Measurements from ENCODE around the gene PRSS1.

The PRSS1 gene

DNA sequence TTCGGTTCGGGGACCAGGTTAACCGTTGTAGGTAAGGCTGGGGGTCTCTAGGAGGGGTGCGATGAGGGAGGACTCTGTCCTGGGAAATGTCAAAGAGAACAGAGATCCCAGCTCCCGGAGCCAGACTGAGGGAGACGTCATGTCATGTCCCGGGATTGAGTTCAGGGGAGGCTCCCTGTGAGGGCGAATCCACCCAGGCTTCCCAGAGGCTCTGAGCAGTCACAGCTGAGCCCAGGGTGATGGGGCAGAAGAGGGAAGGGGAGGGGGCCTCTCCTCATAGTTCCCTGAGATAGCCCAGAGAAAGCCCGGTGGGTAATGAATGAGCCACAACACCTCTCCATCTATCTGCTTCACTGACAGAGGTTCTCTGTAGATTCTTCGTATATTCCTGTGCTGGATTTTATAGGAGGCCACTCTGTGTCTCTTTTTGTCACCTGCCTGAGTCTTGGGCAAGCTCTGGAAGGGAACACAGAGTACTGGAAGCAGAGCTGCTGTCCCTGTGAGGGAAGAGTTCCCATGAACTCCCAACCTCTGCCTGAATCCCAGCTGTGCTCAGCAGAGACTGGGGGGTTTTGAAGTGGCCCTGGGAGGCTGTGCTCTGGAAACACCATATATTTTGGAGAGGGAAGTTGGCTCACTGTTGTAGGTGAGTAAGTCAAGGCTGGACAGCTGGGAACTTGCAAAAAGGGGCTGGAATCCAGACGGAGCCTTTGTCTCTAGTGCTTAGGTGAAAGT is 37.9 kb downstream of the PRSS1 start:
- TF ChIP-seq, protein P1, sequence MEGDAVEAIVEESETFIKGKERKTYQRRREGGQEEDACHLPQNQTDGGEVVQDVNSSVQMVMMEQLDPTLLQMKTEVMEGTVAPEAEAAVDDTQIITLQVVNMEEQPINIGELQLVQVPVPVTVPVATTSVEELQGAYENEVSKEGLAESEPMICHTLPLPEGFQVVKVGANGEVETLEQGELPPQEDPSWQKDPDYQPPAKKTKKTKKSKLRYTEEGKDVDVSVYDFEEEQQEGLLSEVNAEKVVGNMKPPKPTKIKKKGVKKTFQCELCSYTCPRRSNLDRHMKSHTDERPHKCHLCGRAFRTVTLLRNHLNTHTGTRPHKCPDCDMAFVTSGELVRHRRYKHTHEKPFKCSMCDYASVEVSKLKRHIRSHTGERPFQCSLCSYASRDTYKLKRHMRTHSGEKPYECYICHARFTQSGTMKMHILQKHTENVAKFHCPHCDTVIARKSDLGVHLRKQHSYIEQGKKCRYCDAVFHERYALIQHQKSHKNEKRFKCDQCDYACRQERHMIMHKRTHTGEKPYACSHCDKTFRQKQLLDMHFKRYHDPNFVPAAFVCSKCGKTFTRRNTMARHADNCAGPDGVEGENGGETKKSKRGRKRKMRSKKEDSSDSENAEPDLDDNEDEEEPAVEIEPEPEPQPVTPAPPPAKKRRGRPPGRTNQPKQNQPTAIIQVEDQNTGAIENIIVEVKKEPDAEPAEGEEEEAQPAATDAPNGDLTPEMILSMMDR (IDR thresholded peaks at IDR 0.05), result no peak
- no peak overlapping the region for H3K27ac ChIP-seq
- no peak overlapping the region for H3K4me3 ChIP-seq
- DNase-seq (ENCODE audit: low spot score), result no peak

DNA sequence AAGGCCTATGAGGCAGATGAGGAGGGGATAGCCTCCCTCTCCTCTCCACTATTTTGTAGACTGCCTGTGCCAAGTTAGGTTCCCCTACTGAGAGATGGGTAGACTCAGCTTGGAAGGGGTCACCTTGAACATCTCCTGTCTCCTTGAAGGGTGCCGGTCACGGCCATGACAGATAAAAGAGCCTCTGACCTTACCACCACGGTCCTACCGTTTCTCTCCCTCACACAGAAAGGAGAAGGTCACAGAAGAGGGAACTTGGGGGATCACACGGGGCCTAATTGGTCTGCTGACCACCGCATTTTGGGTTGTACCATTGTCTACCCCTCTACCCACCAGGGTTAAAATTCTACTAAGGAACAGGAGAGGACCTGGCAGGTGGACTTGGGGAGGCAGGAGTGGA is 38.5 kb downstream of the PRSS1 start:
- TF ChIP-seq, protein P1 (IDR thresholded peaks at IDR 0.05), result no peak
- H3K27ac ChIP-seq, result no peak overlapping the region
- DNase-seq (ENCODE audit: low spot score), result no peak
- H3K4me3 ChIP-seq, result no peak overlapping the region

DNA sequence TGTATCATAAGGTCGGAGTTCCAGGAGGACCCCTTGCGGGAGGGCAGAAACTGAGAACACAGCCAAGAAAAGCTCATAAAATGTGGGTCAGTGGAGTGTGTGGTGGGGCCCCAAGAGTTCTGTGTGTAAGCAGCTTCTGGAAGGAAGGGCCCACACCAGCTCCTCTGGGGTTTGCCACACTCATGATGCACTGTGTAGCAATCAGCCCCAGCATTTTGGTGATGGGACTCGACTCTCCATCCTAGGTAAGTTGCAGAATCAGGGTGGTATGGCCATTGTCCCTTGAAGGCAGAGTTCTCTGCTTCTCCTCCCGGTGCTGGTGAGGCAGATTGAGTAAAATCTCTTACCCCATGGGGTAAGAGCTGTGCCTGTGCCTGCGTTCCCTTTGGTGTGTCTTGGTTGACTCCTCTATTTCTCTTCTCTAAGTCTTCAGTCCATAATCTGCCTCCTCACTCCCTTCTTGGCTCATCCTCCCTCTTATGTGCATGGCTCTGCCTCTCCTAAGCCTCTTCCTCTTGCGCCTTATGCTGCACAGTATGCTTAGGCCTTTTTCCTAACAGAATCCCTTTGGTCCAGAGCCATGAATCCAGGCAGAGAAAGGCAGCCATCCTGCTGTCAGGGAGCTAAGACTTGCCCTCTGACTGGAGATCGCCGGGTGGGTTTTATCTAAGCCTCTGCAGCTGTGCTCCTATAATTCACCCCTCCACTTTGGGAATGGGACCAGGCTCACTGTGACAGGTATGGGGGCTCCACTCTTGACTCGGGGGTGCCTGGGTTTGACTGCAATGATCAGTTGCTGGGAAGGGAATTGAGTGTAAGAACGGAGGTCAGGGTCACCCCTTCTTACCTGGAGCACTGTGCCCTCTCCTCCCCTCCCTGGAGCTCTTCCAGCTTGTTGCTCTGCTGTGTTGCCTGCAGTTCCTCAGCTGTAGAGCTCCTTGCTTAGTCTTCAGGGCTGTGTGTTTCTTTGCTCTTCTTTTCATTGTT is 39.3 kb downstream of the PRSS1 start:
- no peak for DNase-seq (ENCODE audit: low spot score)
- no peak overlapping the region for H3K4me3 ChIP-seq
- TF ChIP-seq, protein P1 (IDR thresholded peaks at IDR 0.05), result no peak
- H3K27ac ChIP-seq, result no peak overlapping the region

DNA sequence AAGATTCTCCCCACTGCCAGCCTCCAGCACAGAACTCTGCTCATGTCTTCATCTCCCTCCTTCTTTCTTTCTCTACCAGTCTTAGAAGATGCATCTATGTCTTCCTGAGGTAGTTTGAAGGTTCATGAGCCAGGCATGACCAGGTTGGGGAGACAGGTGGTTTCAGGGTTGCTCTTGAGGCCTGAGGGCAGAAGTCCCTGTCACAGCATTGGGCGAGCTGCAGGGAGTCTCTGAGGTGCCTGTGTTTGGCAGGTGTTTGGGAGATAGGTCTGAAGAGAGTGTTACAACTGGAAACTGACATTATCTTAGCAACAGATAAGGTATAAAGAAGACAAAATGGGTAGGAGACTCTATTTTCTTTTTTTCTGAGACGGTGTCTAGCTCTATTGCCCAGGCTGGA is 40.2 kb downstream of the PRSS1 start:
- TF ChIP-seq, protein P1 (IDR thresholded peaks at IDR 0.05), result no peak
- DNase-seq (ENCODE audit: low spot score), result no peak
- Histone ChIP-seq H3K4me3 (no peak overlapping the region), H3K27ac (no peak overlapping the region)

DNA sequence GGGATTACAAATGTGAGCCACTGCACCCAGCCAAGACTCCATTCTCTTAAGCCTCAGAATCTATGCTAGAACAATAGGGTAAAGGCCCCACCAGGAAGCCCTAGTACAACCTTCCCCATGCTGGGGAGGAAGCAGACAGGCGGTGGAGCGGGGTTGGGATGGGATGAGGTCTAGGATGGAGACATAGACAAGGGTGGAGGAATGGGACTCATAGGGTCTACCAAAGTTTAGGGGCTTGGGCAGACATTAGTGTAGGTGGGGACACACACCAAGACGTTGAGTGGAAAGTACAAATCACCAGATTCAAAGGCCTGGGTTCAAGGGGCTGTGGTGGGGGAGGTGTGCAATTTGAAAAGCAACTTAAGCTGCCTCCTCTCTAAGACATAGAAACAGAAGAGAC is 40.8 kb downstream of the PRSS1 start:
- DNase-seq (ENCODE audit: low spot score), result no peak
- TF ChIP-seq, protein P1 (IDR thresholded peaks at IDR 0.05), result no peak
- no peak overlapping the region for H3K4me3 ChIP-seq
- no peak overlapping the region for H3K27ac ChIP-seq

DNA sequence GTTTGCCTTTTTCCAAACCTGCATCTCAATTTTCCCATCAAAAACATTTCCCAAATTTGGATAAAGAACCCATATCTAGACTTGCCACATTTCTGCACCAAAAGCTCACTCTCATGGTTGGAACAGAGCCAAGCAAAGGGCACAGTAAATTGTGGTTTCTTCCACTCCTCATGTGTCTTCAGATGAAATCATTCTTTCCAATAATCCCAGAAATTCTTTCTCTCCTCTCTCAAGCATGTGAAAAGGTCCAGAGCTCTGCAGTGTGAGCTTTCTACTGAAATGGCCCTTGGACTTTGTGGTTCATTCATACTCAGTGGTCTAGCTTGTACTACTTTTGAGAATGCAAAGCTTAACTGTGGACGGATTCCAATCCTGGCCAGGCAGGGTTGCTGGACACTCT is 41.3 kb downstream of the PRSS1 start:
- TF ChIP-seq, protein P1 (IDR thresholded peaks at IDR 0.05), result no peak
- no peak overlapping the region for H3K4me3 ChIP-seq
- H3K27ac ChIP-seq, result no peak overlapping the region
- DNase-seq (ENCODE audit: low spot score), result no peak

All from coronary artery (tissue), 2 donors.